MV-4-11 (cell line): ENCODE results near the gene PPL.
A peak's percentile ranks its signal among the peaks of the same experiment; 100 is the strongest.
"Not testable (repeated sequence)": the region's sequence is repeated elsewhere in the genome, so short reads cannot be mapped to it uniquely, and the experiment has no call there.

Experiments used
- DNase-seq: peaks from one replicate; lab custom pipeline; 2025; lab: John Stamatoyannopoulos, UW

PPL gene

GRCh38 chr16:4934591-4934990 is 2.4 kb downstream of the PPL start:
- DNase-seq = no peak

GRCh38 chr16:4933871-4934395 is 3.0 kb downstream of the PPL start:
- no peak for DNase-seq

GRCh38 chr16:4933433-4933832 is 3.5 kb downstream of the PPL start:
- DNase-seq = no peak

- no peak for DNase-seq
Observed at GRCh38 chr16:4931381-4931780, 5.6 kb downstream of the PPL start.

GRCh38 chr16:4929619-4930018 is 7.3 kb downstream of the PPL start:
- DNase-seq = not testable (repeated sequence)

- no peak for DNase-seq
Observed at GRCh38 chr16:4928227-4928626, 8.7 kb downstream of the PPL start.

- no peak for DNase-seq
Observed at GRCh38 chr16:4927661-4928060, 9.3 kb downstream of the PPL start.

- no peak for DNase-seq
Observed at GRCh38 chr16:4926928-4927327, 10.0 kb downstream of the PPL start.

- DNase-seq = no peak
Observed at GRCh38 chr16:4925791-4926190, 11.2 kb downstream of the PPL start.

- DNase-seq = no peak
Observed at GRCh38 chr16:4925293-4925607, 11.7 kb downstream of the PPL start.

- DNase-seq = no peak
Observed at GRCh38 chr16:4924593-4925292, 12.2 kb downstream of the PPL start.

- no peak for DNase-seq
Observed at GRCh38 chr16:4923853-4924252, 13.1 kb downstream of the PPL start.

- no peak for DNase-seq
Observed at GRCh38 chr16:4922721-4923342, 14.1 kb downstream of the PPL start.

- DNase-seq = no peak
Observed at GRCh38 chr16:4920826-4921225, 16.1 kb downstream of the PPL start.

- DNase-seq = no peak
Observed at GRCh38 chr16:4918781-4919251, 18.1 kb downstream of the PPL start.

GRCh38 chr16:4917117-4917516 is 19.8 kb downstream of the PPL start:
- DNase-seq = no peak

GRCh38 chr16:4915226-4915761 is 21.7 kb downstream of the PPL start:
- peak; percentile 21 for DNase-seq

GRCh38 chr16:4914528-4915225 is 22.3 kb downstream of the PPL start:
- no peak for DNase-seq

- DNase-seq = no peak
Observed at GRCh38 chr16:4913774-4914525, 23.0 kb downstream of the PPL start.

GRCh38 chr16:4913130-4913773 is 23.7 kb downstream of the PPL start:
- no peak for DNase-seq

- DNase-seq = no peak
Observed at GRCh38 chr16:4911970-4912386, 25.0 kb downstream of the PPL start.

- DNase-seq = no peak
Observed at GRCh38 chr16:4910828-4911227, 26.1 kb downstream of the PPL start.
